Neural cell (in vitro differentiated cells): Measurements from ENCODE around the gene C1QB.

Experiments
- CTCF ChIP-seq: fragments of 450-650 bp; IDR thresholded peaks from 2 replicates; pipeline ENCODE4 v1.5.1; 2014; ENCODE audit warnings: antibody characterized with exemption, mild to moderate bottlenecking, moderate library complexity; ENCODE audit not compliant: poor library complexity, severe bottlenecking
- EP300 ChIP-seq: fragments of 450-650 bp; conservative IDR thresholded peaks from 2 replicates; pipeline ENCODE4 v1.6.1; 2014; ENCODE audit warnings: antibody characterized with exemption, mild to moderate bottlenecking, moderate library complexity; ENCODE audit not compliant: poor library complexity, severe bottlenecking
- EZH2 ChIP-seq: fragments of 200-600, 300-800 bp; shearing (Covaris generic), sonication (generic); IDR thresholded peaks from 2 replicates; pipeline ENCODE4 v1.6.1; 2014; ENCODE audit warnings: antibody characterized with exemption, low read length, borderline replicate concordance, mild to moderate bottlenecking; ENCODE audit not compliant: insufficient read depth, poor library complexity, severe bottlenecking
- MXI1 ChIP-seq: fragments of 450-650 bp; conservative IDR thresholded peaks from 2 replicates; pipeline ENCODE4 v1.6.1; 2014; ENCODE audit warnings: antibody characterized with exemption, mild to moderate bottlenecking; ENCODE audit not compliant: poor library complexity, severe bottlenecking
- TAF1 ChIP-seq: IDR thresholded peaks from 2 replicates; pipeline ENCODE4 v1.6.1; 2012; ENCODE audit warnings: low read depth

GRCh38 chr1:22711071-22711470 lies 58.0 kb downstream of the C1QB start:
- TF ChIP-seq CTCF (no peak), MXI1 (no peak), EP300 (no peak), TAF1 (no peak), EZH2 (no peak)
